Measurements from ENCODE around the gene MTA1.

The MTA1 gene

GRCh38 chr14:105414456-105415371 is 4.9 kb upstream of the MTA1 start:
- peak; percentile 86 for DNase-seq (ENCODE audit: insufficient read length, low spot score)
- TF ChIP-seq TAF1 (IDR thresholded peaks at IDR 0.05; ENCODE audit: low read depth, low read length) (no peak), POU2F2 (IDR thresholded peaks at IDR 0.05; ENCODE audit: low read depth, low read length) (no peak), POLR2AphosphoS5 (IDR thresholded peaks at IDR 0.05; ENCODE audit: low read depth, low read length) (no peak), SPI1 (IDR thresholded peaks at IDR 0.05; ENCODE audit: low read depth, low read length) (no peak), POLR2A (IDR thresholded peaks at IDR 0.05; ENCODE audit: low read depth, low read length) (no peak), PAX5 (IDR thresholded peaks at IDR 0.05; ENCODE audit: insufficient read depth, low read length, severe bottlenecking) (no peak)
- peak; percentile 91 for FAIRE-seq

GRCh38 chr14:105415481-105416428 is 3.9 kb upstream of the MTA1 start:
- no peak for DNase-seq (ENCODE audit: insufficient read length, low spot score)
- FAIRE-seq: no peak
- no peak for TF ChIP-seq POU2F2 (IDR thresholded peaks at IDR 0.05; ENCODE audit: low read depth, low read length)
- no peak for TF ChIP-seq TAF1 (IDR thresholded peaks at IDR 0.05; ENCODE audit: low read depth, low read length)
- TF ChIP-seq SPI1 (IDR thresholded peaks at IDR 0.05; ENCODE audit: low read depth, low read length): no peak
- no peak for TF ChIP-seq POLR2AphosphoS5 (IDR thresholded peaks at IDR 0.05; ENCODE audit: low read depth, low read length)
- TF ChIP-seq PAX5 (IDR thresholded peaks at IDR 0.05; ENCODE audit: insufficient read depth, low read length, severe bottlenecking): no peak
- no peak for TF ChIP-seq POLR2A (IDR thresholded peaks at IDR 0.05; ENCODE audit: low read depth, low read length)

GRCh38 chr14:105416671-105417070 is 3.0 kb upstream of the MTA1 start:
- DNase-seq (ENCODE audit: insufficient read length, low spot score) (no peak), FAIRE-seq (no peak)
- TF ChIP-seq POLR2A (IDR thresholded peaks at IDR 0.05; ENCODE audit: low read depth, low read length) (no peak), POLR2AphosphoS5 (IDR thresholded peaks at IDR 0.05; ENCODE audit: low read depth, low read length) (no peak)

- TF ChIP-seq POLR2A (IDR thresholded peaks at IDR 0.05; ENCODE audit: low read depth, low read length) (no peak), POU2F2 (IDR thresholded peaks at IDR 0.05; ENCODE audit: low read depth, low read length) (no peak), PAX5 (IDR thresholded peaks at IDR 0.05; ENCODE audit: insufficient read depth, low read length, severe bottlenecking) (no peak), TAF1 (IDR thresholded peaks at IDR 0.05; ENCODE audit: low read depth, low read length) (no peak), SPI1 (IDR thresholded peaks at IDR 0.05; ENCODE audit: low read depth, low read length) (no peak), POLR2AphosphoS5 (IDR thresholded peaks at IDR 0.05; ENCODE audit: low read depth, low read length) (no peak)
- DNase-seq (ENCODE audit: insufficient read length, low spot score) (no peak), FAIRE-seq (no peak)
Measured at GRCh38 chr14:105417690-105418121, 1.9 kb upstream of the MTA1 start.

- no peak for FAIRE-seq
- DNase-seq (ENCODE audit: insufficient read length, low spot score): no peak
- no peak for TF ChIP-seq PAX5 (IDR thresholded peaks at IDR 0.05; ENCODE audit: insufficient read depth, low read length, severe bottlenecking)
- TF ChIP-seq POLR2A (IDR thresholded peaks at IDR 0.05; ENCODE audit: low read depth, low read length): no peak
- TF ChIP-seq POU2F2 (IDR thresholded peaks at IDR 0.05; ENCODE audit: low read depth, low read length): no peak
- TF ChIP-seq SPI1 (IDR thresholded peaks at IDR 0.05; ENCODE audit: low read depth, low read length): no peak
- no peak for TF ChIP-seq TAF1 (IDR thresholded peaks at IDR 0.05; ENCODE audit: low read depth, low read length)
- TF ChIP-seq POLR2AphosphoS5 (IDR thresholded peaks at IDR 0.05; ENCODE audit: low read depth, low read length): no peak
Measured at GRCh38 chr14:105418269-105419194, 1.1 kb upstream of the MTA1 start.

- TF ChIP-seq TAF1 (IDR thresholded peaks at IDR 0.05; ENCODE audit: low read depth, low read length) (no peak), POLR2AphosphoS5 (IDR thresholded peaks at IDR 0.05; ENCODE audit: low read depth, low read length) (no peak), PAX5 (IDR thresholded peaks at IDR 0.05; ENCODE audit: insufficient read depth, low read length, severe bottlenecking) (no peak), POLR2A (IDR thresholded peaks at IDR 0.05; ENCODE audit: low read depth, low read length) (no peak), POU2F2 (IDR thresholded peaks at IDR 0.05; ENCODE audit: low read depth, low read length) (no peak), SPI1 (IDR thresholded peaks at IDR 0.05; ENCODE audit: low read depth, low read length) (no peak)
- FAIRE-seq (no peak), DNase-seq (ENCODE audit: insufficient read length, low spot score) (no peak)
Measured at GRCh38 chr14:105420101-105420973, 710 bp downstream of the MTA1 start.

- no peak for TF ChIP-seq POLR2A (IDR thresholded peaks at IDR 0.05; ENCODE audit: low read depth, low read length)
- no peak for TF ChIP-seq PAX5 (IDR thresholded peaks at IDR 0.05; ENCODE audit: insufficient read depth, low read length, severe bottlenecking)
- no peak for TF ChIP-seq POU2F2 (IDR thresholded peaks at IDR 0.05; ENCODE audit: low read depth, low read length)
- TF ChIP-seq POLR2AphosphoS5 (IDR thresholded peaks at IDR 0.05; ENCODE audit: low read depth, low read length): no peak
- TF ChIP-seq SPI1 (IDR thresholded peaks at IDR 0.05; ENCODE audit: low read depth, low read length): no peak
- TF ChIP-seq TAF1 (IDR thresholded peaks at IDR 0.05; ENCODE audit: low read depth, low read length): no peak
- no peak for FAIRE-seq
- no peak for DNase-seq (ENCODE audit: insufficient read length, low spot score)
Measured at GRCh38 chr14:105420974-105421674, 1.5 kb downstream of the MTA1 start.

All from GM12891 (cell line).